Esophagus muscularis mucosa (tissue), 4 donors: ENCODE results near the gene NXPH3. TPM values are rescaled to one million over a fixed set of nuclear protein-coding genes. Genes with fewer than 3 reads are reported as not detected.
A peak's percentile ranks its signal among the peaks of the same experiment; 100 is the strongest.

Source experiments
- DNase-seq: peaks from one replicate; pipeline ENCODE4 v3.0.0-alpha.2; 2017; ENCODE audit errors: extremely low spot score
- H3K27ac ChIP-seq, 4 donors: fragments of 200-600 bp; sonication (generic); replicated peaks in 1 of 4; 1 replicate in 3 of 4; 2 replicates in 1 of 4; pipeline ENCODE4 v1.5.1; 2016 to 2019; ENCODE audit warnings: mild to moderate bottlenecking in 1 of 4
- H3K27me3 ChIP-seq, 4 donors: fragments of 200-600 bp; sonication (generic); one replicate each; pipeline versions ENCODE4 v1.5.1 to v1.6.0; 2016 to 2019
- H3K36me3 ChIP-seq, 4 donors: fragments of 200-600 bp; sonication (generic); one replicate each; pipeline ENCODE4 v1.5.1; 2016 to 2019
- H3K4me1 ChIP-seq, 4 donors: fragments of 200-600 bp; sonication (generic); one replicate each; pipeline ENCODE4 v1.5.1; 2016 to 2019
- H3K4me3 ChIP-seq, 4 donors: fragments of 200-600 bp; sonication (generic); 1 replicate in 2 of 4; 2 replicates in 2 of 4; pipeline ENCODE4 v1.5.1; 2016 to 2019; ENCODE audit warnings: mild to moderate bottlenecking in 4 of 4, moderate library complexity in 1 of 4
- H3K9me3 ChIP-seq, 4 donors: fragments of 200-600 bp; sonication (generic); 1 replicate in 3 of 4; 2 replicates in 1 of 4; pipeline ENCODE4 v1.5.1; 2016 to 2019
- EP300 ChIP-seq: sonication (generic); formaldehyde crosslinking; IDR thresholded peaks from one replicate; pipeline ENCODE4 v1.6.1; 2017; ENCODE audit warnings: antibody characterized with exemption
- POLR2A ChIP-seq: fragments of 450-650 bp; IDR thresholded peaks from one replicate; pipeline ENCODE4 v1.6.1; 2017; ENCODE audit warnings: antibody characterized with exemption, moderate library complexity, mild to moderate bottlenecking, low read depth
- POLR2AphosphoS5 ChIP-seq, 2 donors: sonication (generic); formaldehyde crosslinking; IDR thresholded peaks; one replicate each; pipeline ENCODE4 v1.6.1; 2017; ENCODE audit warnings: antibody characterized with exemption in 2 of 2
- WGBS: methylation state at CpG from one replicate; pipeline ENCODE4 v1.1.5; 2018; 5-methylcytosine and 5-hydroxymethylcytosine counted together
- intact Hi-C: fragments of 100-400 bp; cut with DNase I; formaldehyde crosslinking; loops from one replicate; pipeline ENCODE4 v1.15.1; 2023
- total RNA-seq, 4 donors: library from RNA; depleted of rRNA; stranded (reverse); fragments of >200 nt; gene quantifications; one replicate each; pipeline versions ENCODE4 v1.1.0 to v1.2.1, GENCODE V29; 2016
- TF ChIP-seq, protein P1 (sequence below), 3 experiments: fragments of 200-600 bp in 2 of 3; fragments of 450-650 bp in 1 of 3; sonication (generic) in 2 of 3; IDR thresholded peaks; one replicate each; pipeline ENCODE4 v1.5.1; 2017 to 2019; ENCODE audit warnings: antibody characterized with exemption in 3 of 3, mild to moderate bottlenecking in 2 of 3, moderate library complexity in 1 of 3

Gene NXPH3
- total RNA-seq, 4 donors from 2014 or later, result 12.6 to 37.8 (median 21.2) TPM

DNA sequence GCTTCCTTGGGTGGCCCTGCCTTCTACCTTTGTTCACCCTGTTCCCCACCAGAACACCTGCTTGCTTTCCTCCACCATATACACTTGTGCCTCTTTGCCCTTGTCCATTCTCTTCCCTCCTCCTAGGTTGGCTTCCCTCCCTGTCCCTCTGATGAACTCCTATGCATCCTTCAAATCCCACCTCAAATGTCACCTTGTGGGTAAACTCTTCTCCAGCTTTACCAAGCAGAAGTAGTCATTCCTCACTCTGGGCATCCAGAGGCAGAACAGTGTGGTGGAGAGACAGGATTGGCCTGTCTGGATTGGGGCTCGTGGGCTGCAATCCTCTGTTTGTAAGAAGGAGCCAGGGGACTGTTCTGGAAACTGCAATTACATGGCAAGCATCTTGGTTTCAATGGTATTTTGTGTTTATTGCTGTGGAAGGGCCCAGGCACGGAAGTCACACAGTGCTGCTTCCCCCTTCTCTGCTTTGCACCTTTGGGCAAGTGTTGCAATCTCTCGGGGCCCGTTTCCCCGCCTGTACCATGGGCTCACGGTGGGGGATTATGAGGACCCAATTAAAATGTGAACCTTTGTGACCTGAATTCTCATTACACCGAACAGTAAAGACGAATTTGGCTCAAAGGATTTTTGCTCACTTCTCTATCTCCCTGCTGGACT is 21.9 kb upstream of the NXPH3 start:
- intact Hi-C loops, result no loop called here
- 83% methylated on average over 8 of the region's 8 CpGs for WGBS

DNA sequence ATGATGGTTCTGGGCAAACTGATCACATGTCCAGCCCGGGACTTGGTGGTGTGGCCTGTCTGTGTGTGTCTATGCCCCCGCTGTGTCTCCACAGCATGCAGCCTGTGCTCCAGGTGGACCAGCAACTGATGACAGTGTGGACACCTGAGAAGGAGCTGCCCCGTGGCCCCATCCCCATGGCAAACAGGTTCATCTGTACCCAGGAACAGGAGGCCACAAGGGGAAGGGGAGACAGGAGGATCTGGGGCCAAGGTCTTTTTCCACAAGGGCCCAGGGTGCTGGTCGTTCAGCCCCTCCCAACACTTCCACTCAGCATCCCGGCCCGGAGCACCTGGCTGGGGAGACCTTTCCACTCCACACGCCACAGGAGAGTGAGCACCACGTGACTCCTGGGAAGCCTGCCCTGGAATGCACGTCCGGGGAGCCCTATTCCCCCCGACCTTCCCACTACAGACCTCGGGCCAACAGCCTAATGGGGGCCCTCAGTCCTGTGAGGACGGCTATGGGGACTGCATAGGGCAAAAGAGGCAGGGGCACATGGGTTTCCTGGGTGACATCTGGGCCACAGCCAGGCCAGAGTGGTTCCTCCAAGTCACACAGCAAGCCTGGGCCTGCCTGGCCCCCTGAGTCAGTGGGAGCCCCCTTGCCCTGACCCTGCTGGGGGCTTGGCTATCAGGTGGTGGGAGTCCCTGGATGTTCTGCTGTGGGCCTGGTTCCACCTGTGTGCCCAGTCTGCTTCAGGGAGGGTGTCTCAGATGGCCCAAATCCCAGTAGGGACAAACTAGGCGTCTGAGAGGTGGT is 20.8 kb upstream of the NXPH3 start:
- Histone ChIP-seq H3K27ac (no peak overlapping the region), H3K4me1 (peaks cover 4 to 12% (median 7%) of the 10 kb centered on the region in 4 donors), H3K9me3 (no peaks in the 10 kb centered on the region), H3K36me3 (no peaks in the 10 kb centered on the region), H3K4me3 (no peak overlapping the region), H3K27me3 (peaks cover 0 to 22% (median 0%) of the 10 kb centered on the region in 4 donors)
- no peak for DNase-seq
- 79% methylated on average over 14 of the region's 14 CpGs for whole genome bisulfite sequencing
- TF ChIP-seq, protein P1, sequence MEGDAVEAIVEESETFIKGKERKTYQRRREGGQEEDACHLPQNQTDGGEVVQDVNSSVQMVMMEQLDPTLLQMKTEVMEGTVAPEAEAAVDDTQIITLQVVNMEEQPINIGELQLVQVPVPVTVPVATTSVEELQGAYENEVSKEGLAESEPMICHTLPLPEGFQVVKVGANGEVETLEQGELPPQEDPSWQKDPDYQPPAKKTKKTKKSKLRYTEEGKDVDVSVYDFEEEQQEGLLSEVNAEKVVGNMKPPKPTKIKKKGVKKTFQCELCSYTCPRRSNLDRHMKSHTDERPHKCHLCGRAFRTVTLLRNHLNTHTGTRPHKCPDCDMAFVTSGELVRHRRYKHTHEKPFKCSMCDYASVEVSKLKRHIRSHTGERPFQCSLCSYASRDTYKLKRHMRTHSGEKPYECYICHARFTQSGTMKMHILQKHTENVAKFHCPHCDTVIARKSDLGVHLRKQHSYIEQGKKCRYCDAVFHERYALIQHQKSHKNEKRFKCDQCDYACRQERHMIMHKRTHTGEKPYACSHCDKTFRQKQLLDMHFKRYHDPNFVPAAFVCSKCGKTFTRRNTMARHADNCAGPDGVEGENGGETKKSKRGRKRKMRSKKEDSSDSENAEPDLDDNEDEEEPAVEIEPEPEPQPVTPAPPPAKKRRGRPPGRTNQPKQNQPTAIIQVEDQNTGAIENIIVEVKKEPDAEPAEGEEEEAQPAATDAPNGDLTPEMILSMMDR (IDR thresholded peaks at IDR 0.05), result no peak
- no peak for TF ChIP-seq POLR2AphosphoS5 (IDR thresholded peaks at IDR 0.05)
- no peak for TF ChIP-seq EP300
- TF ChIP-seq POLR2A, result no peak
- intact Hi-C loops, result no loop called here

More for the DNA sequence above, 21.9 kb upstream of the NXPH3 start:
- H3K27me3 ChIP-seq, result peaks cover 0 to 22% (median 0%) of the 10 kb centered on the region in 4 donors
- TF ChIP-seq POLR2AphosphoS5 (IDR thresholded peaks at IDR 0.05) (no peak), POLR2A (no peak), EP300 (no peak)
- TF ChIP-seq, protein P1 (IDR thresholded peaks at IDR 0.05), result no peak
- no peak overlapping the region for H3K4me3 ChIP-seq
- no peak for DNase-seq
- H3K36me3 ChIP-seq, result no peaks in the 10 kb centered on the region
- H3K9me3 ChIP-seq, result no peaks in the 10 kb centered on the region
- peaks cover 4 to 12% (median 7%) of the 10 kb centered on the region in 4 donors for H3K4me1 ChIP-seq
- no peak overlapping the region for H3K27ac ChIP-seq

DNA sequence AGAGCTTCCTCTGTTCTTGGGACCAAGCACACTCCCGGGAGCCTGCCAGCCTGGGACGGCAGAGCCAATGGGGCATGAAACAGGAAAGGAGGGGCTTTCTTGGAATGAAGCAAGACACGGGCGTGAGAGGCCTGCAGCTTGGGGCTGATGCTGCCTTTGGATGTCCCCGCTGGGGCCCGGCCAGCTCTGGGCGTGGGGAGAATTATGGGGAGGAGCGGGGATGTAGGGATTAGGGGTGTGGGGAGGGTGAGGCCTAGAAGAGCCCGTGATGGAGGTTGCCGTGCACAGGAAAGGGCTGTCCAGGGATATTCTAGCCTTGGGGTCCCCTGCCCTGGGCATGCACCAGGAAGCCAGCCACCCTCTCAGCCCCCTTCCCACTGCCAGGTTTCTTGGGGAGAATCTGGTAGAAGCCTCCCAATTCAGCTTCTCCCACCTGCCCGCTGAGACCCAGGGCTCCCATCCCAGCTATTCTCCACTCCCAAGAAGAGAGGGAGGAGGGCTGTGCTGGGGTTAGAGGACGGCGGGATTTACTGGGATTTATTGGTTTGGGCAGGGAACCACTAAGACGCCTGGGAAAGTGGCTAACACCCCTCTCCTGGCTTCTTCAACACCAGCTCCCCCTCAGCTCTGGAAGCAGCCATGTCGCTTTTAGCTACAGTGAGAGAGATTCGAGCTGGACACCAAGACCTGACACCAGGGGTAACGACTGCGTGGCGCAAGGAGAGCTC is 20.0 kb upstream of the NXPH3 start:
- Histone ChIP-seq H3K4me1 (peaks cover 4 to 12% (median 7%) of the 10 kb centered on the region in 4 donors), H3K27me3 (peaks cover 0 to 22% (median 0%) of the 10 kb centered on the region in 4 donors), H3K9me3 (no peaks in the 10 kb centered on the region), H3K36me3 (no peaks in the 10 kb centered on the region), H3K27ac (no peak overlapping the region), H3K4me3 (peak overlapping the region in 1 of 4 donors; percentile 26)
- TF ChIP-seq EP300 (no peak), POLR2A (no peak), POLR2AphosphoS5 (IDR thresholded peaks at IDR 0.05) (no peak)
- TF ChIP-seq, protein P1 (IDR thresholded peaks at IDR 0.05), result no peak
- 75% methylated on average over 18 of the region's 19 CpGs for WGBS
- DNase-seq, result no peak
- intact Hi-C loops, result loop anchor here (1.0 to 2.0 kb wide), 2 partner anchors 59 to 119 kb away; no protein-coding TSS in a partner anchor

DNA sequence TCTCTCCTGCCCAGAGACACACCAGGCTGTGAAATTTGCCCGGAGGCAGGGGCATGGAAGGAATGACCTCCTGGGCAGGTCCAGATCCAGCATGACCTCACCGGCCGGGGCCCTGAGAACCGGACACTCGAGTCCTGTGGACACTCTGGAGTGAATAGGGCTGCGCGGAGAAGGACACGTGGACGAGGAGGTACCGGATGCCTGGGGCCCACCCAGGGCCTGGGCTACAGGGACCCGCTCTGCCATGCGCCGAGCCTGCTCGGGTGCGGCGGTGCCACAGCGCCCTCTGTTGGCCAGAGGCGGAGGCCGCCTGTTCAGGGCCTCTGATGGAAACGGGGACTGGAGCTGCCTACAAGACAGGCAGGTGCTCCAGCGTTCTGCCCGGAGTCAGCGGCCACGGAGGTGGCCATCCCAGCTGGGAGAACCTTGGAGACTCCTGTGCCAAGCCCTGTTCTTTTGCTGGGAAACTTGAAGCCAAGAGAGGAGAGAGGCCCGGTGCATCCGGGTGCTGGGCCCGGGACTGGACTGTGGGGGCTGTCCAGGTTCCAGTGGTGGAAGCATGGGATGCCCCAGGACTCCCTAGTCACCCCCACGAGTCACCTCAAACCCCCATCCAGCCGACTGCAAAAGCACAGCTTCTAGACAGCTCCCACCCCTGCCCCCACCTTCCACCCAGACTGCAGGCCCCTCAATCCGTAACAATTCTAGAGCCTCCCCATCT is 19.3 kb upstream of the NXPH3 start:
- no peaks in the 10 kb centered on the region for H3K36me3 ChIP-seq
- TF ChIP-seq, protein P1 (IDR thresholded peaks at IDR 0.05), result peak; percentile 93 to 100 (median 94)
- TF ChIP-seq POLR2AphosphoS5 (IDR thresholded peaks at IDR 0.05) (peak in 1 of 2 donors; percentile 50), EP300 (no peak)
- H3K9me3 ChIP-seq, result no peaks in the 10 kb centered on the region
- no peak overlapping the region for H3K27ac ChIP-seq
- H3K4me1 ChIP-seq, result peaks cover 4 to 12% (median 7%) of the 10 kb centered on the region in 4 donors
- no peak for DNase-seq
- H3K27me3 ChIP-seq, result peaks cover 0 to 22% (median 0%) of the 10 kb centered on the region in 4 donors
- intact Hi-C loops, result loop anchor here (1.0 to 2.0 kb wide), 2 partner anchors 60 to 120 kb away; no protein-coding TSS in a partner anchor
- H3K4me3 ChIP-seq, result peak overlapping the region in 1 of 4 donors; percentile 26
- 32% methylated on average over 14 of the region's 30 CpGs for WGBS
